Anterior cingulate cortex (tissue), 58 donors: ENCODE measurements around the gene KAT2B.
"Not testable (repeated sequence)": the region's sequence is repeated elsewhere in the genome, so short reads cannot be mapped to it uniquely, and the experiment has no call there.

Experiments
- DNase-seq, 58 donors: peaks; one replicate each; lab custom pipeline; 2025; lab: John Stamatoyannopoulos, UW

The KAT2B gene

DNA sequence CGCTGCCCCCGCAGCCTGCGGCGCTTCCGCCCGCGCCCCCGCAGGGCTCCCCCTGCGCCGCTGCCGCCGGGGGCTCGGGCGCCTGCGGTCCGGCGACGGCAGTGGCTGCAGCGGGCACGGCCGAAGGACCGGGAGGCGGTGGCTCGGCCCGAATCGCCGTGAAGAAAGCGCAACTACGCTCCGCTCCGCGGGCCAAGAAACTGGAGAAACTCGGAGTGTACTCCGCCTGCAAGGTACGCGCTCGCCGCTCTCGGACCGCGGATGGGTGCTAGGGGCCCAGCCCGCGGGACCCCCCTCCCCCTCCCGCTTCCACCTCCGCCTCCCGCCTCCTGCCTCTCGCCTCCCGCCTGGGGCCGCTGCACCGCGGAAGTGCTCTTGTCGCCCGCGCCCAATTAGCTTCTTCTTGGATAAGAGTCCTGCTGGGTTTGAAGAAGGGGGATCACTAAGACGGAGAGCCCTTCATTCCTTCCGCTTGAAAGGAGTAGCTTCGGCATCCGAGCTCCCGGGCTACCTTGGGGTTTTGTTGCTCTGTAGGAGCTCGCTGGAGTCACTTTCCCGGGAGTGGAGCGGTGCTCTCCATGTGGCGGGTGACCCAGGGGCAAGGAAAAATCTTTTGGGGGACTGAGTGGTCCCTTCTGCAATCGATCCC is 426 bp downstream of the KAT2B start:
- DNase-seq: peak in 56 of 58 donors; percentile 28 to 87 (median 71)

GRCh38 chr3:20041197-20041780 is 1.0 kb downstream of the KAT2B start:
- DNase-seq: peak in 57 of 58 donors; percentile 41 to 96 (median 88)

GRCh38 chr3:20042331-20042730 is 2.1 kb downstream of the KAT2B start:
- no peak for DNase-seq

- DNase-seq: peak in 48 of 58 donors; percentile 8 to 86 (median 40)
These were observed 3.1 kb downstream of the KAT2B start for GRCh38 chr3:20043396-20043795.

GRCh38 chr3:20043825-20044224 is 3.6 kb downstream of the KAT2B start:
- no peak for DNase-seq

DNA sequence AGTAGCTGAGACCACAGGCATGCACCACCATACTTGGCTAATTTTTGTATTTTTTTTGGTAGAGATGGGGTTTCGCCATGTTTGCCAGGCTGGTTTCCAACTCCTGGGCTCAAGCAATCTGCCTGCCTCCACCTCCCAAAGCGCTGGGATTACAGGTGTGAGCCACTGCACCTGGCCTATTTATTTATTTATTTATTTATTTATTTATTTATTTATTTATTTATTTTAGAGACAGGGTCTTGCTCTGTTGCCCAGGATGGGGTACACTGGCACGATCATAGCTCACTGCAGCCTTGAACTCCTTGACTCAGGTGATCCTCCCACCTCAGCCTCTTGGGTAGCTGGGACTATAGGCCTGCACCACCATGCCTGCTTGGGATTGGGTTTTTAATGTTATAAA is 4.9 kb downstream of the KAT2B start:
- DNase-seq: not testable (repeated sequence)

- DNase-seq: no peak
These were observed 6.3 kb downstream of the KAT2B start for GRCh38 chr3:20046556-20046955.

DNA sequence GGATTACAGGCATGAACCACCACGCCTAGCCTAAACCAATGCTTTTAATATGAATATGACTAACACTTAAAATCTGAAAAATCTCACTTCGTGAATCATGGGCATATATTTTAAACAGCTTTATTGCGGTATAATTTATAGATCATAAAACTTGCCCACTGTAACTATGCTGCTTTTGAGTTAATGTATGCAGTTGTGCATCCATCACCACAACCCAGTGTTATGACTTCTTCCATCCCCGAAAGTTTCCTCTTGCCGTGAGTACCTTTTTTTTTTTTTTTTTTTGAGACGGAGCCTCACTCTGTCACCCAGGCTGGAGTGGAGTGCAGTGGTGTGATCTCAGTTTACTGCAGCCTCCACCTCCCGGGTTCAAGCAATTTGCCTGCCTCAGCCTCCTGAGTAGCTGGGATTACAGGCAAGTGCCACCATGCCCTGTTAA is 7.1 kb downstream of the KAT2B start:
- no peak for DNase-seq

DNA sequence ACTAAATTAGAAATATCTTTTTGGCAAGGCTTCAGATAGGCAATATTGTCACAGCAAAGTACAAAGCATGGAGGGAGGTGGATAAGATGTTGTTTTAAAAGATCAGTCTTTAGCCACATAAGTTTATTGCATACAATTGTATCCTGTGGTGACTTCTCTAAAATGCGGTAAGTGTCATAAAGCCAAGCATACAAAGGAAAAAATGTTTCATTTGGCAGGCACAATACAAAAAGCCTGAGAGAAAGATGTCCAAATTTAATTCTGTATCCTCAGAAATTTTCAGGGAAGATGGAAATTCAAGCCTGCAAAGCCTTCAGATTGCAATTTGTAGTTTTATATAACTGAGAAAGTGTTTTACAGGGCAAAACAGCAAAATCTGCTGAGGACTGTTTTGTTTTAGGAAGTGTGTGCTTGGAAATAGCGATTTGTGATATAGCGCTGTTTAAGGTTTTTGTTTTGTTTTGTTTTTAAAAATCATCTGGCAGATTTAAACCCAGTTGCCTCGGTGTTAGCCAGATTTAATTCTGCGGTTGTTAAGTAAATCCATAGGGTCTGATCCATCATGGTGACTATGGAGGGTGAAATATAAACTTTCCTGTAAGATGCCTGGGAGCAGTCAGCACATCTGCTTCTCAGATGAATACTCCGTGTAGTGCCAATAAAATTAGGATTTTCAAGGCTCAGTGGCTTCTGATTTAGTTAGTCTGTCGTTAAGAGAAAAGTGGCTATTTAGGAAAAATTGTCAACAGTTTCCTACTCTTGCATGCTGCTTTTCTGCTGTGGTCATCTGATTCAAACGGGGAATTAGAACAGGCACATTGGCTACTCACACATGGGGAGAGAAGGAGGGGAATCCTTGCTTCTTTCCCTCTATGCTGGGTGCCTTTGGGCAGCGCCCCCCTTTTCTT is 8.0 kb downstream of the KAT2B start:
- peak in 3 of 58 donors; percentile 16 to 65 (median 16) for DNase-seq

- no peak for DNase-seq
These were observed 11.0 kb downstream of the KAT2B start for GRCh38 chr3:20051123-20051806.

- DNase-seq: no peak
These were observed 12.6 kb downstream of the KAT2B start for GRCh38 chr3:20052851-20053250.

DNA sequence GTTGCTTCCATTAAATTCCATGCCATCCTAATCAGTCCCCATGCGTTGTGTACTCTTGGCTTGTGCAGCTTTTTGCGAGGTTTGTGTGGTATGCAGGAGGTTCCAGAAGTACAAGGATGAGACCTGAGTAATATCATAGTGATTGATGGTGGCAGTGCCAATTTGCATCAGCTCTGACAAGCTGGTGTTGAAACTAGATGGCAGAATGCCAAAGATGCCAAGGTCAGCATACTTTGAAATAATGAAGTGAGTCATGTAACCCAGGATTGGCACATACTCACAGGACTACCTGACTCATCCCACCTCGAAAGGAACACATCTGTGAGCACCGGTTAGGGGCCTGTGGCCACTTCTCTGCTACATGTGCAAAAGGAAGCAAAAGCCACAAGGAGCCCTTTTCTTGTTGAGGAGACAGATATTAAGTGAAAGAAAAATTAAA is 14.3 kb downstream of the KAT2B start:
- DNase-seq: peak in 2 of 58 donors; percentile 12 to 51

DNA sequence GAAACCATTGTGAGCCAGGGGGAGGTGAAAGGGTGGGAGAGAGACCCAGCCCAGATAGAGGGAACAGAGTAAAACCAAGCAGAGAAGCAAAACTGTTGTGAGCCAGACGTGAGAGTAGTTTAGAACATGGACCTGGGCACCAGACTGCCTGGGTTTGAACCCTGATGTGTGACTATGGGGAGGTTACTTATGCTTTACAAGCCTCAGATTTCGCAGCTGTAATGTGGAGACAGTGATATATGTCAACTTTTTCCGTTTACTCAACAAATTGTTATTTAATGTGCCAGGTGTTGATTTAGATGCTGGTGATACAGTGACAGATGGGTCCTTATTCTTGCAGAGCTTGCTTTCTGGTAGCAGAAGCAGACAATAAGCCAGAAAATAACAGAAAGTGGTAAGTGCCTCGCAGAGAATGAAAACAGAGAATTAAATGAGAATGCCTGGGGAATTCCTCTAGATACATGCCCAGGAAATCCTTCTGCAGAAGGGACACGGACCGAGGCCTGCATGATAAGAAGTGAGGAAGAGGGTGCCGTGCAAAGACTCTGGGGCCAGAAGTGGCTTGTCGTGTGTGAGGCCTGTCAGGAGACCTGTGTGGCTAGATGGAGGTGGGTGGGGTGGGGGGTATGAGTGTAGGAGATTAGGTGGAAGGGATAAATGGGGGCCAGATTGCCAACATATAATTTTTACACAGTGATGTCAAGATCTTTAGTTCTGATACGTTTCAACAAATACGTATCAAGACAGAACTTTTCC is 15.0 kb downstream of the KAT2B start:
- DNase-seq: no peak

DNA sequence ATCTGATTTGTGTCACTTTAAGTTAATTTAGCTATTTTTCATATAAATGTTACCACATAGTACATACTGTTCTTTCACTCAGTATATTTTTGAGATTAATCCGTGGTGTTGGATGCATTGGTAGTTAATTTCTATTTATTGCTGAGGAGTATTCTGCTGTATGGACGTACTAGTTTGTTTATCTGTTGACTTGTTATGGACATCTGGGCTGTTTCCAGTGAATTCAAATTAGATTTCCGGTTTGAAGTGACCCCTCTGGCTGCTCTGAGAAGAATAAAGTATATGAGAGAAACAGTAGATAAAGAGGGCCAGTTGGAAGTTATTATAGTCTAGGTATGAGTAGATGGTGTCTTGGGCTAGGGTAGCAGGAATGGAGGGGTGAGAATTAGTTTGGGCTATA is 15.6 kb downstream of the KAT2B start:
- no peak for DNase-seq

GRCh38 chr3:20056725-20057611 is 16.7 kb downstream of the KAT2B start:
- DNase-seq: no peak

GRCh38 chr3:20057612-20058180 is 17.4 kb downstream of the KAT2B start:
- DNase-seq: peak in 7 of 58 donors; percentile 9 to 39 (median 28)

GRCh38 chr3:20059929-20060328 is 19.7 kb downstream of the KAT2B start:
- no peak for DNase-seq

GRCh38 chr3:20060974-20061685 is 20.9 kb downstream of the KAT2B start:
- DNase-seq: no peak
